HG03108 (cell line): ENCODE results near the gene TGM2.
"Not testable (repeated sequence)": the region's sequence is repeated elsewhere in the genome, so short reads cannot be mapped to it uniquely, and the experiment has no call there.

Experiments used
- ATAC-seq: cut with Tn5 transposase; IDR thresholded peaks from one replicate; pipeline ENCODE4 v1.9.1; 2021; ENCODE audit warnings: moderate library complexity; ENCODE audit not compliant: unreplicated experiment

Gene TGM2

DNA sequence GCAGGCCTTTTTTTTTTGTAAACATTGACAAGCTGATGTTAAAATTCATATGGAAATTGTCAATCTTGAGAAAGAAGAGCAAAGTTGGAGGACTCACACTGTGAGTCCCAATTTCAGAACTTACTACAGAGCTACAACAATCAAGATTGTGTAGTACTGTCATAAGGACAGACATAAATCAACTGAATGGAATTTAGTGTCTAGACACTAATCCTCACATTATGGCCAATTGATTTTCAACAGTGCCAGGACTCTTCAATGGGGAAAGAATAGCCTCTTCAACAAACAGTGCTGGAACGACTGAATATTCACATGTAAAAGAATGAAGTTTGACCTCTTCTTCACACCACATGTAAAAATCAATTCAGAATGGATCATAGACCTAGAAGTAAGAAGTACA, 60.8 kb downstream of the TGM2 start:
- ATAC-seq: no peak

DNA sequence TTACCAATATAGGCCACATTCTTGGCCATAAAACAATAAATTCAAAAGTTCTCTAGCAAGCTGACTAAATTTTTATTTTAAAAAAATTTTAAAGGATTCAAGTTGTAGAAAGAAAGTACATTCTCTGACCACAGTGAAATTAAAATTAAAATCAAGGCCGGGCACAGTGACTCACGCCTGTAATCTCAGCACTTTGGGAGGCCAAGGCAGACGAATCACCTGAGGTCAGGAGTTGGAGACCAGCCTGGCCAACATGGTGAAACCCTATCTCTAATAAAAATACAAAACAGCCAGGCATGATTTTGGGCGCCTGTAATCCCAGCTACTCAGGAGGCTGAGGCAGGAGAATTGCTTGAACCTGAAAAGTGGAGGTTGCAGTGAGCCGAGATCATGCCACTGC, 62.9 kb downstream of the TGM2 start:
- ATAC-seq: not testable (repeated sequence)

DNA sequence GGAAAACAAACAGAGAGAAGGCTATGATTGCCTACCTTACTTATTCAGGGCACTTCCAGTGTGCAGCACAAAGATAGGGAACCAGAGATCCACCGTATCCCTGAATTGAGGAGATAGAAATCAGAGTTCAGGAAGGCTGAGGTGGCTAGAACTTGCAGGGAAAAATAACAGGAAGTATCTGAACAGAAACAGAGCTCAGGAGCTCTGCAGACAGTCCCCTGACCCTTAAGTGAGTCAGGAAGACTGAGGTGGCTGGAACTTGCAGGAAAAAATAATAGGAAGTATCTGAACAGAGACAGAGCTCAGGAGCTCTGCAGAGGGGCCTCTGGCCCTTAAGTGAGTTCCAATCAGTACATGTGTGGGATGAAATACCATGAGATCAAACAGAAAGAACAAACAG, 66.1 kb downstream of the TGM2 start:
- no peak for ATAC-seq

DNA sequence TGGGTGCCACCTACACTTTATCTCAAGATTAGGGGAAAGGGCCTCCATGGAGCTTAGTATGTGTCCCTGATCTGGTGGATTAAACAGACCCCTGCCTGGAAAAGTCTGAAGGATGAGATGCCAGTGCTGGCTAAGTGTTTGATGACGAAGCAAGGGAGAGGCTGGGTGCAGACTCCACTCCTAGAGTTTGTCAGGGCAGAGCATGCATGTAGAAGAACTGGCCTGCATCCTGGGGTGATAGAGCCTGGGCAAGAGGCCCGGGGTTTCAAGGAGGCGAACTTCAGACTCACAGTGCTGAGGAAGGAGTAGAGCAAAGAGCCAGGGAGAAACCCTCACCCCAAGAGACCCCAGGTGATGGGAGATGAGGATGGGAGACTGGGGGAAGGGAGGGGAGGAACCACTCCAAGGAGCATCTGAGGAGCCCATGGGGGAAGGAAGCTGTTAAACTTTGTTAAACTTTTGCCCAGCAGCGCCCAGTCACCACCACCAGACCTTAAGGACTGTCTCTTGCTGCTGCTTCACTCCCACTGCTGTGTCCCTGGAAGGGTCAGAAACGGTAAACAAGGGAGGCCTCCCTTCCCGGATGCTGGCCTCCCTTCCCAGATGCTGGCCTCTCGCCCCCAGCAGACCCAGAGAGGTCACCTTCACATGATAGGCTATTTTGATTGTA, 69.9 kb downstream of the TGM2 start:
- no peak for ATAC-seq

DNA sequence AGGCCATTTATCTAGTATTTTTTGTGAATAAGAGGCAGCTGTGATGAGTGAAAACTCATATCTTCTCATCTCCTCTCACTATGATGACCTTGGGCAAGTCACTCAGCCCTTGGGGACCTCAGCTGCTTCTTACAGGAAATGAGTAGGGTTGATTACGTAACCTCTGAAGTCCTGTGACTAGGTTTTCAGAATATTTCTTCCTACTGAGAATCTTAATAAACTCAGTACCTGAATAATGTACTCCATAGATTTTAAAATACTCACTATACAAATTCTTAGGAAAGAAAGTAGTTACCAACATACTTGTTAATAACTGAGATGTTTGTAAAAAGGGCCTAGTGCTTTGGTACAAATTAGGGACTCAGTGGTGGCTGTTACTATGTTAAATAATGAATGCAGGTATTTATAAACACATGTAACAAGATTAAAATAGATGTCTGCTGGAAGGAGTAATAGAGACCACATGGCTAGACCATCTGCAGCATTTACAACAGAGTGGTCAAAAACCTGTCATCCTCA, 70.6 kb downstream of the TGM2 start:
- peak; percentile 65 for ATAC-seq

DNA sequence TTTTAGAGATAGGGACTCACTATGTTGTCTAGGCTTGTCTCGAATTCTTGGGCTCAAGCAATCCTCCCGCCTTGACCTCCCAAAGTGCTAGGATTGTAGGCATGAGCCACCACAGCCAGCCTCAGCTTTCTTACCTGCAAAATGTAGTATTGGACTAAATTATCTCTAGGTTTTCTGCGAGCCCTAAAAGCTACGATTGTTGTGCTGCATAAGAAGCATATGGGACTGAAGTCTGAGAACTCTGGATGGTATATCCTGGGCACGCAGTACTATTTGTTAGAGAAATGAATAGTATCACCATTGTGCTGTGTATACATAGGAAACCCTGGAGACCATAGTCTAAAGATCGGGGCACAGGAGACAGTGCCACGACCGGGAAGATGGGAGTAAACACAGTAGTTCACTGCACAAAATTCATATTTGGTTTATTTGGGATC, 71.4 kb downstream of the TGM2 start:
- no peak for ATAC-seq

DNA sequence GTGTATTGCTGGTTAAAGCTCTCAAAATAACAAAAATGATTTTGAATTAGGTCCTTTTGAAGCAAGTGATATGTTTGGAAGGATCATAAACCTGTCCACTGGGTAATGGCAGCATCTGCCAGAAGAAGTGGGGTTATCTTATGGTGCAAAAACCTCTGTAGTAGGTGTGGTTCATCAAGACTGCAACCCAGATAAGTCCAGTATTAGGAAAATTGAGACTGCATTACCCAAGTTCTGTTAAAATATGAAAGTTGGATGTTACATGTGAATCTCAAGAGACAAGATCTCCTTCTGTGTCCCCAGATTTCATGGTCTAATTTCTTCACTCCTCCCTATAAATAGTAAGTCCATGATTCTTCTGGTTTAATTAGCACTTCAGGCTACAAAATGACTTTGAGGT, 72.2 kb downstream of the TGM2 start:
- ATAC-seq: no peak

DNA sequence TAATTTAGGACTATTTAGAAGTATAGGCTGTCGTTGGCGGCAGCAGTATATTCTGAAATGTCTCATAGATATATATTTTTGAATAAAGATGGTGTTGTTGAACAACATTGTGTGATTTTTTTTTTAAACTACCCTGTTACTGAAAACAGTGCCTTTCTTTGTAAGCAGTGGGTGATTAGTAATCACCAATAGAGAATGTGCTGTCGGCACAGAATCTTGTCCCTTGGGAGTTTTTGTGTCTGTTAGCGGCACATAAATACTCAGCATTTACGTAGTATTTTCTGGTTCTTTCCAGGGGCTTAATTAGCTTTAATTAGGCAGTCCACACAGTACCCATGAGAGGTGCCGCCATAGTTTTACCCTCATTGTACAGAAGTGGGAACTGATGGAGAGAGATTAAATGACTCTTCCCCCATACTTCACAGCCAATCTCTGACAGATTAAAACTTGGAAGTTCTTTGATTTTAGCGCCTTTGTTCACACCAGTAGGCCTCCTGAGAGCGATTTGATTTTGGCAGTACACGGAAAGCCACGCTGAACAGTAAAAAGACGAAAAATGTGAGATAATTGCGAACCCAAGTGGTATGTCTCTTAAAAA, 72.7 kb downstream of the TGM2 start:
- ATAC-seq: no peak

DNA sequence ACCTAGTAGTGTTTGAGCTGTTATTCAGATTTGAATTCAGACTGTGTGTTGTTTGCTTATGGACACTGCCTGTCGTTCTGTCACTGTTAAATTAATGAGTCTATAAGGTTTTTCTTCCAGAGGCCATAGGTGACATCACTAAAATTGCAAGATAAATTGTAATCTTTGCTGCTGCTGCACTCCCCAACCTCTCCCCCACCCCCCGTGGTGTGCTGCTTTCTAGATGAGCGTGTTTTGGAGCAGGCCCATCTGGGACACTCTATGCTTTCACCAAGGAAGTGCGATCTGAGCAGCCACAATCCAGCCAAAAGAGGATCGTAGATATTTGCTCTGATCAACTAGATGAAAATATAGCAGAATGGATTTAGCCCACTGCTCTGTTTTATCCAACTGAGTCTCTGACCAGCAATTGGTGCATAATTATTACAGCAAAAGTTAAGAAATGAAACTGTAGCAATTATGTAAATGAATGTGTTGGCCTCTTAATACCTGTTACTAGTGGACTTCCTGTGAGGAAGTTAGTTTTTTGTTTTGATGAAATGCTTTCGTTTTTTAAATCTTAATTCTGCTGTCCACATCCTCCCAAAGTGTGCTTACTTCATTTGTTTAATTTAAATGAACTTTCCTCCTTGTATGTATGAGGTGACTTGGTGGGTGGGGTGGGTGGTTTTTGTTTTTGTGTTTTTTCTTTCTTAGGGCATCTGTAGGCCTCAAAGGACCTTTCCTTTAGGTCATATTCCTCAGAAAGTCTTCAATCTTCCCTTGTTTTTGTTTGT, 73.4 kb downstream of the TGM2 start:
- ATAC-seq: peak; percentile 30

DNA sequence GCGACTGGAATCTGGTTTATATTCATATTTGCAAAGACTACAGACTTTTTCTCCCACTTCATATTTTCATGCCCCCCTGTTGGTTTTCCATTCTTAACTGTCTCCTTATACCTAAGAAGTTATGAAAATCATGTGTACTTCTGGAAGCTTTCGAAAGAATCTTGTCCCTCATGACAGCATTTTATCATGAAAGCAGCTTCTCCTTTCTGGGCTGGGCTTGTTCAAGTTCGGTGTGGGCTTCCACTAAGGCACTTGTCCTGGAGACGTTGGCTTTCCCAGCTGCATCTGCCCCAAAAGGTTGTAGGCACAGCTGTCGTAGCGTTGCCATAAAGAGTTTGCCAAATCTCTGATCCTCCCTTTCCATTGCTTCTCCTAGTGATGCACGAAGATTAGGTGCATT, 75.0 kb downstream of the TGM2 start:
- no peak for ATAC-seq

DNA sequence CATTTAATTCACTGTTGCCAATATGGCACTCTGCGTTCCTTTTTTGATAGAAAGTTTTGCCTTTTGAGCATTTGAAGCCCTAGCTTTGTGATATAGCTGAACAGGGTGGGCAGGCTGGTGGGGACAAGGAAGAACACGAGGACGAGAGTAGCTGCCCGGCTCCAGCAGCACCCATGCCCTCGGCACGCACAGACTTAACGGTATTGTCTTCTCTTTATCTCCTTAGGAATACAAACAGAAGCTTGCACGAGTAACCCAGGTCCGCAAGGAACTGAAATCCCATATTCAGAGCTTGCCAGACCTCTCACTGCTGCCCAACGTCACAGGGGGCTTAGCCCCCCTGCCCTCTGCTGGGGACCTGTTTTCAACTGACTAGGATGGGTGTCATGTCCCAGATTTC, 75.6 kb downstream of the TGM2 start:
- ATAC-seq: no peak

DNA sequence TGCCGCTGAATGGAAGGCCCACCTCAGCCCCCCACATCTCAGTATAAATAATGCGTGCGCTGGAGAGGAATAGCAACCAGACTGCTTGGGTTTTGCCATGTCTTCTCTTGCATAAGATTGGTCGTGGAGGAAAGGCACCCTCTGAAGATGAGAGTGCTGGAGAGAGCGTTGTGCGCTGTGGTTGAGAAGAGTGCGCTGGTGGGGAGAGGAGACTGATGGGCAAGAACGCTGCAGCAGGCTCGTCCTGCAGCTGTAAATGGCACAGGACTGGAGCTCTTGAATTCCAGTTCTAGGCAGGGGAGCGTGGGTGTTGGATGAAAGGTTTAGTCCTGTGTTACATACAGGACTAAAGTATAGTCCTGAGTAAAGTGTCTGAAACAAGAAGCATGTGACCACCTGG, 80.0 kb downstream of the TGM2 start:
- no peak for ATAC-seq

DNA sequence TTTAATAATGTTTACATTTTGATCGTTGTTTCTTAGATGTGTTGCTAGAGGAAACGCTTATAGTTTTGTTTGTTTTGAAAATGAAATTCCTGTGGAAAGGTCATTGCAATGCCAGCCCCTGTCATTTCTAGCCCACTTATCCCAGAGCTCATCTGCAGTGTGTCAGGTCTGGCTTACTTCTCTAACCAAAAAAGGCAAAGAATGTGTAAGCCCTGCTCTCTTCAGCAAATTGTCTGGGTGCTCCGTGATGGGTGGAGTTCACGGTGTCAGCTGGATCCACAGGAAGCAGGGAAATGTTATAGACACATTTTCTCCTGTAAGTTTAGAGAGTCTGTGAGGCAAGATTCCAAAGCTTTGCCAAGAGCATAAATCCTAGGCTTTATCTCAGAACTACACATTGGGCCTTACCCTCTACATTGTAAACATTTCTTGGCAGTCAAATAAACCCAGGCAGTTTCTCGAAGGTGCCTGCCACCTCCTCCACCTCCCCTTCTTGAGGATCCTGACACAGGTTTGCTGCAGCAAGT, 80.6 kb downstream of the TGM2 start:
- no peak for ATAC-seq

DNA sequence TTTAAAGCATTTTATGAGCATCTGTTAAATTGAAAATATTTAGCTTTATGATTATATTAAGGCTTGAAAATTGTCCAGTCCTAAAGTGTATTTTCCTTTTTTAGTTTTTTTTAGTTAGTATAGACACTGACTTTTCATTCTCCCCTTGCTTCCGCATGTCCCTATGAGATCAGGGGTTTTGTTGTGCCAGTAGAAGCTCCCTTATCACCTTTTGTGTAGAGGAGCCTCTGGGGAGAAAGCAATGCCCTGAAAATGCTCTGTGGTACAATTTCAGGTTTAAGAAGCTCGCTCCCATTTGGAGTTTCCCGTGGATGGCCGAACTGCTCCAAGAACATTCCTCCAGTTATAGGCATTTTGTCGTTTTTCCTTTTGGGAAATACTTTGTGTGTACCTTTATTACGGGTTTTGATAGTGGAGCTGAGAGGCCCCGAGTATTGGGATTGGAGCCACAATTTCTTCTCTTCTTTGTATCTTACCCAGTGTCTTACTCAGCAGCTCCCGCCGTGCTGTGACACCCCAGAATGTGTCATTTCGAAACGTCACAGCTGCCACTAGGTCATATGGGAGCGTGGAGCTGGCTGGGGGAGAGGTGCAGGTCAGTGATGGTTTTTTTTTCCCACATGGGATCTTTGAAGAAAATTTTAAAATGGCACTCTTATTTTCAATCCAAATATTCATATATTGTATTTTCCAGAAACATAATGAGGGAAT, 81.6 kb downstream of the TGM2 start:
- ATAC-seq: no peak

DNA sequence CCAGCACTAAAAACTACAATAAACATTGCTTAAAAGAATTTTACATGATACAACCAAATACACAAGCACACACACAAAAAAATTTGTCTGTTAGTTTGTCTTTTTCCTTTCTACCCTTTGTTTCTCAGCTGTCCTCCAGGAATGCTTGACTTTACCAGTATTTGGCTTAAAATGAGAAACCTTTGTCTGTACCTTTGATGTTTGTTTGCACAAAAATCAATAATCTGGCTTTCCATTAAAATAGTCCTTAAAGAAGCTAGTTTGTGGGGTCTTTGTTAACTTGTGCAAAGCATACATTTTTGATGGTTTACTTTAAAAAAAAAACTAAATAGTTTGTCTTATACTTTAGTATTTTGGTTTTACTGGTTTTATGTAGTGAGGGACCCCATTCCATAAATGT, 82.2 kb downstream of the TGM2 start:
- no peak for ATAC-seq

DNA sequence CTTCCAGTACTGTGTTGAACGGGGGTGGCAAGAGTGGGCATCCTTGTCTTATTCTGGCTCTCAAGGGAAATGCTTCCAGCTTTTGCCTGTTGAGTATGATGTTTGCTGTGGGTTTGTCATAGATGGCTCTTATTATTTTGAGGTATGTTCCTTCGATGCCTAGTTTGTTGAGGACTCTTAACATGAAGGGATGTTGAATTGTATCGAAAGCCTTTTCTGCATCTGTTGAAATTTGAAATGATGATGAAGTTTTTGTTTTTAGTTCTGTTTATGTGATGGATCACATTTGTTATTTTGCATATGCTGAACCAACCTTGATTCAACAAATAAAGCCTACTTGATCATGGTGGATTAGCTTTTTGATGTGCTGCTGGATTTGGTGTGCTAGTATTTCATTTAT, 83.5 kb downstream of the TGM2 start:
- no peak for ATAC-seq

DNA sequence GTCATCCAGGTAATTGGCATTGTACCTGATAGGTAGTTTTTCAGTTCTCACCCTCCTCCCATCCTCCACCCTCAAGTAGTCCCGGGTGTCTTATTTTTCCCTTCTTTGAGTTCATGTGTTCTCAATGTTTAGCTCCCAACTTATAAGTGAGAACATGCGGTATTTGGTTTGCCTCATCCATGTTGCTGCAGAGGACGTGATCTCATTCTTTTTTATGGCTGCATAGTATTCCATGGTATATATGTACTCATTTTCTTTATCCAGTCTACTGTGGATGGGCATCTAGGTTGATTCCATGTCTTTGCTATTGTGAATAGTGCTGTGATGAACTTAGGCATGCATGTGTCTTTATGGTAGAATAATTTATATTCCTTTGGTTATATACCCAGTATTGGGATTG, 85.7 kb downstream of the TGM2 start:
- no peak for ATAC-seq

DNA sequence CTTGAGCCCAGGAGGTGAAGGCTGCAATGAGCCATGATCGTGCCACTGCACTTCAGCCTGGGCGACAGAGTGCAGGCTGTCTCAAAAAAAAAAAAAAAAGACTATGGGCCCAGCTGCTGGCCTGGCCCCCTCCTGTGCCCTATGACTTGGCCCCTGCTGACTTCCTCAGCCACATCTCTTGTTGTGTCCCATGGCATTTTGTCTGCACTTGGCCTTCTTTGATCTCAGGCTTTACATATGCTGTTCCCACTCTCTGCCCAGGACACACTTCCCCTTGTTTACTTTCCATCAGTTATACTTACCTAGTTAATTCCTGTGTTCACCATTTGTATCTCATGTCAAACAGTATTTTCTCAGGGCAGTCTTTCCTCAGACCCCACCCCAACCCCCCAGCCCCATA, 87.0 kb downstream of the TGM2 start:
- ATAC-seq: no peak
